Measurements from ENCODE around the gene DEAF1. TPM values are rescaled to one million over a fixed set of nuclear protein-coding genes. Genes with fewer than 3 reads are reported as not detected.
"Not testable (repeated sequence)": the region's sequence is repeated elsewhere in the genome, so short reads cannot be mapped to it uniquely, and the experiment has no call there.

DEAF1 gene
- polyA plus RNA-seq, 1 donor (not counting 4 experiments of a cell fraction or from before 2014, with no cell fraction given): 8.1 TPM

- H3K27ac ChIP-seq (ENCODE audit: control insufficient read depth, insufficient read depth, low read length); dilution Hi-C loops (cut with MboI; ENCODE audit: extremely low pct_ligation_motif_present, low sequenced_read_pairs); DNase-seq (ENCODE audit: low read depth, low spot score); H2AFZ ChIP-seq (ENCODE audit: control insufficient read depth, low read length); H3K9ac ChIP-seq (ENCODE audit: control insufficient read depth, extremely low read depth, insufficient read depth, low read length); H4K20me1 ChIP-seq (ENCODE audit: control insufficient read depth, extremely low read depth, insufficient read depth, low read length); H3K79me2 ChIP-seq (ENCODE audit: control insufficient read depth, insufficient read depth, low read length); H3K9me1 ChIP-seq (ENCODE audit: control insufficient read depth, extremely low read depth, insufficient read depth, low read length); H3K9me3 ChIP-seq (ENCODE audit: control insufficient read depth, low read depth, low read length); H3K27me3 ChIP-seq (ENCODE audit: control insufficient read depth, extremely low read depth, insufficient read depth, low read length); FAIRE-seq; H3K36me3 ChIP-seq (ENCODE audit: control insufficient read depth in 2 of 2, extremely low read depth in 1 of 2, insufficient read depth in 2 of 2, low read length in 2 of 2); H3K4me3 ChIP-seq (ENCODE audit: control insufficient read depth in 2 of 3, extremely low read depth in 1 of 3, insufficient read depth in 2 of 3, low read depth in 1 of 3, low read length in 3 of 3); H3K4me2 ChIP-seq (ENCODE audit: control insufficient read depth, extremely low read depth, insufficient read depth, low read depth, low read length): not testable (repeated sequence)
- peaks cover 13% of the 10 kb centered on the region for H3K4me1 ChIP-seq (ENCODE audit: control insufficient read depth, extremely low read depth, insufficient read depth, low read length)
These were observed 39.5 kb upstream of the DEAF1 start for GRCh38 chr11:734541-734940.

GRCh38 chr11:733072-733471 is 38.0 kb upstream of the DEAF1 start:
- no peaks in the 10 kb centered on the region for H3K9me3 ChIP-seq (ENCODE audit: control insufficient read depth, low read depth, low read length)
- H3K4me2 ChIP-seq (ENCODE audit: control insufficient read depth, extremely low read depth, insufficient read depth, low read depth, low read length): no peak overlapping the region
- H4K20me1 ChIP-seq (ENCODE audit: control insufficient read depth, extremely low read depth, insufficient read depth, low read length): no peaks in the 10 kb centered on the region
- no peak for TF ChIP-seq CTCF (optimal IDR thresholded peaks at IDR 0.05 in 1 of 3, IDR thresholded peaks at IDR 0.05 in 1 of 3, conservative IDR thresholded peaks at IDR 0.05 in 1 of 3; ENCODE audit: extremely low read depth in 1 of 3, insufficient read depth in 2 of 3, low read length in 3 of 3)
- TF ChIP-seq EZH2 (IDR thresholded peaks at IDR 0.05; ENCODE audit: low read length): no peak
- DNase-seq (ENCODE audit: low read depth, low spot score): no peak
- no peaks in the 10 kb centered on the region for H3K79me2 ChIP-seq (ENCODE audit: control insufficient read depth, insufficient read depth, low read length)
- H3K9me1 ChIP-seq (ENCODE audit: control insufficient read depth, extremely low read depth, insufficient read depth, low read length): no peaks in the 10 kb centered on the region
- H2AFZ ChIP-seq (ENCODE audit: control insufficient read depth, low read length): no peak overlapping the region
- no peak overlapping the region for H3K27ac ChIP-seq (ENCODE audit: control insufficient read depth, insufficient read depth, low read length)
- no peaks in the 10 kb centered on the region for H3K36me3 ChIP-seq (ENCODE audit: control insufficient read depth in 2 of 2, extremely low read depth in 1 of 2, insufficient read depth in 2 of 2, low read length in 2 of 2)
- no peaks in the 10 kb centered on the region for H3K27me3 ChIP-seq (ENCODE audit: control insufficient read depth, extremely low read depth, insufficient read depth, low read length)
- peaks cover 11% of the 10 kb centered on the region for H3K4me1 ChIP-seq (ENCODE audit: control insufficient read depth, extremely low read depth, insufficient read depth, low read length)
- H3K4me3 ChIP-seq (ENCODE audit: control insufficient read depth in 2 of 3, extremely low read depth in 1 of 3, insufficient read depth in 2 of 3, low read depth in 1 of 3, low read length in 3 of 3): no peak overlapping the region
- no peak for FAIRE-seq
- no peak overlapping the region for H3K9ac ChIP-seq (ENCODE audit: control insufficient read depth, extremely low read depth, insufficient read depth, low read length)
- dilution Hi-C loops (cut with MboI; ENCODE audit: extremely low pct_ligation_motif_present, low sequenced_read_pairs): no loop called here

- Histone ChIP-seq H3K79me2 (ENCODE audit: control insufficient read depth, insufficient read depth, low read length) (no peaks in the 10 kb centered on the region), H3K4me1 (ENCODE audit: control insufficient read depth, extremely low read depth, insufficient read depth, low read length) (peaks cover 12% of the 10 kb centered on the region), H3K36me3 (ENCODE audit: control insufficient read depth in 2 of 2, extremely low read depth in 1 of 2, insufficient read depth in 2 of 2, low read length in 2 of 2) (peaks cover 14 to 16% of the 10 kb centered on the region in 2 experiments), H3K9me3 (ENCODE audit: control insufficient read depth, low read depth, low read length) (no peaks in the 10 kb centered on the region), H3K9me1 (ENCODE audit: control insufficient read depth, extremely low read depth, insufficient read depth, low read length) (no peaks in the 10 kb centered on the region), H3K9ac (ENCODE audit: control insufficient read depth, extremely low read depth, insufficient read depth, low read length) (no peak overlapping the region), H3K4me2 (ENCODE audit: control insufficient read depth, extremely low read depth, insufficient read depth, low read depth, low read length) (no peak overlapping the region), H3K4me3 (ENCODE audit: control insufficient read depth in 2 of 3, extremely low read depth in 1 of 3, insufficient read depth in 2 of 3, low read depth in 1 of 3, low read length in 3 of 3) (no peak overlapping the region), H2AFZ (ENCODE audit: control insufficient read depth, low read length) (no peak overlapping the region), H4K20me1 (ENCODE audit: control insufficient read depth, extremely low read depth, insufficient read depth, low read length) (no peaks in the 10 kb centered on the region), H3K27ac (ENCODE audit: control insufficient read depth, insufficient read depth, low read length) (no peak overlapping the region), H3K27me3 (ENCODE audit: control insufficient read depth, extremely low read depth, insufficient read depth, low read length) (no peaks in the 10 kb centered on the region)
- TF ChIP-seq EZH2 (IDR thresholded peaks at IDR 0.05; ENCODE audit: low read length) (no peak), CTCF (optimal IDR thresholded peaks at IDR 0.05 in 1 of 3, IDR thresholded peaks at IDR 0.05 in 1 of 3, conservative IDR thresholded peaks at IDR 0.05 in 1 of 3; ENCODE audit: extremely low read depth in 1 of 3, insufficient read depth in 2 of 3, low read length in 3 of 3) (no peak)
- FAIRE-seq: no peak
- DNase-seq (ENCODE audit: low read depth, low spot score): no peak
- dilution Hi-C loops (cut with MboI; ENCODE audit: extremely low pct_ligation_motif_present, low sequenced_read_pairs): no loop called here
These were observed 34.6 kb upstream of the DEAF1 start for GRCh38 chr11:729492-730074.

All from keratinocyte (primary cell).